CD4-positive, alpha-beta T cell treated with Interleukin-4 for 4 hours (primary cell): ENCODE results near the gene FGGY.
"Not testable (repeated sequence)": the region's sequence is repeated elsewhere in the genome, so short reads cannot be mapped to it uniquely, and the experiment has no call there.

Source experiments
- DNase-seq: peaks from one replicate; pipeline ENCODE4 v3.0.0-alpha.2; 2020

FGGY gene

GRCh38 chr1:59317343-59317742, 20.4 kb downstream of the FGGY start:
- no peak for DNase-seq

- no peak for DNase-seq
These were observed 20.9 kb downstream of the FGGY start for GRCh38 chr1:59317780-59318179.

DNA sequence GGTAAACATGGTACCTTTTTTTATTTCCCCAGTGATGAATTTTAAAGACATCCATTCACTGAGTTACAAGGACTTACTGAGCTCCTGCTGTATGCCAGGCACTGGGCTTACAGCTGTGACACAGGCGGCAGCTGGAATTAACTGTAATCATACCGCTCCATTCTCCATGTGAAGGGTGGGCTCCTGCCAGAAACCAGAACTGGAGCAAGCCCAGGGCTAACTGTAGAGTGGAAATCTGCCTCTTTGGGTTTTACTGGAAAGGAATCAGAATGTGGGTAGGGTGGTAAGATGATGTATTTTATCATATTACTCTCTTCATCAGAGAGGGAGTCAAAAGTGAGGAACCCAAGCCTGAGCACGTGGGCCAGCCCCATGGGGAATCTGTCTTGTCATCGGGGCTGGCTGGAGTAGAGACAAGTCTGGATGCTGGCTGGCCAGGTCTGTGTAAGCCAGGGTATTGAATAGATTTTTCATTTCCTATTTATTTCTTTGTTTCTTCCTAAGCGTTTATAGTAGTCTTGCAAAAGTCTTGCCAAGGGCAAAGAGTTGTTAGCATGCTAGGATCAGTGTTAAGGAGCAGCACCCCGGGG, 21.5 kb downstream of the FGGY start:
- no peak for DNase-seq

DNA sequence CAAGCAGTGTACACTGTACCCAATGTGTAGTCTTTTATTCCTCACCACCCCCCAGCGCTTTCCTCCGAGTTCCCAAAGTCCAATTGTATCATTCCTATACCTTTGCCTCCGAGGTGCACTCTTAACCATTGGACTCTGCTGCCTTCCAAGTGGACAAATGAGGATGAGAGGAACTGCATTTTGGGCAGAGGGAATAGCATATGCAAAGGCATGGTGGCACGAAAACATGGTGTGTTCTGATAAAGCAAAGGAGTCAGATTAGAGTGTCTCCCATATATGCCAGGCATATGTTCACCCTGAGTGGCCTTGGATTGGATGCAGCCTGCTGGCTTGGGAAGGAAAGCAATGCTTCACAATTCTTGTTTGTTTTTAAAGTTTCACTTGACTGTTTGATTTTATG, 25.5 kb downstream of the FGGY start:
- DNase-seq, result no peak

DNA sequence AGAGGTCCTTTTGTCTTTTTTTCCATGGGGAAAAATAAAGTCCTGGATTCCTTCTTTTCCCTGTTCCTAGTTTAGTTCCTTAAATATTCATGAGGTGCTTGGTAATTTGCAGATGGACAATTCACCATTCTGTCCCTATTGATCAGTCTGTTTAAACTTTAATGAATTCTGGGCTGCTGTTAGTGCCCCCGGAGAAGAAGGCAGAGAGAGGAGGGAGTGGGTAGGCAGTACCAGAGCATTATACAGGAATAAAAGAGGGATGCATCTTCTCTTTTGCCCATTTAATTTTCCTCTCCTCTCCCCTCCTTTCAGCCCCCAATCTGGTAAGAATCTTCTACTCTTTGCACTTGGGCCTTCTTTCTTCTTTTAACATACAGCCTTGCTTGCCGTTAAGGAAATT, 25.9 kb downstream of the FGGY start:
- no peak for DNase-seq

- no peak for DNase-seq
These were observed 27.0 kb downstream of the FGGY start for GRCh38 chr1:59323879-59324278.

- DNase-seq, result no peak
These were observed 31.5 kb downstream of the FGGY start for GRCh38 chr1:59328353-59328752.

- DNase-seq, result no peak
These were observed 32.6 kb downstream of the FGGY start for GRCh38 chr1:59329412-59330053.

DNA sequence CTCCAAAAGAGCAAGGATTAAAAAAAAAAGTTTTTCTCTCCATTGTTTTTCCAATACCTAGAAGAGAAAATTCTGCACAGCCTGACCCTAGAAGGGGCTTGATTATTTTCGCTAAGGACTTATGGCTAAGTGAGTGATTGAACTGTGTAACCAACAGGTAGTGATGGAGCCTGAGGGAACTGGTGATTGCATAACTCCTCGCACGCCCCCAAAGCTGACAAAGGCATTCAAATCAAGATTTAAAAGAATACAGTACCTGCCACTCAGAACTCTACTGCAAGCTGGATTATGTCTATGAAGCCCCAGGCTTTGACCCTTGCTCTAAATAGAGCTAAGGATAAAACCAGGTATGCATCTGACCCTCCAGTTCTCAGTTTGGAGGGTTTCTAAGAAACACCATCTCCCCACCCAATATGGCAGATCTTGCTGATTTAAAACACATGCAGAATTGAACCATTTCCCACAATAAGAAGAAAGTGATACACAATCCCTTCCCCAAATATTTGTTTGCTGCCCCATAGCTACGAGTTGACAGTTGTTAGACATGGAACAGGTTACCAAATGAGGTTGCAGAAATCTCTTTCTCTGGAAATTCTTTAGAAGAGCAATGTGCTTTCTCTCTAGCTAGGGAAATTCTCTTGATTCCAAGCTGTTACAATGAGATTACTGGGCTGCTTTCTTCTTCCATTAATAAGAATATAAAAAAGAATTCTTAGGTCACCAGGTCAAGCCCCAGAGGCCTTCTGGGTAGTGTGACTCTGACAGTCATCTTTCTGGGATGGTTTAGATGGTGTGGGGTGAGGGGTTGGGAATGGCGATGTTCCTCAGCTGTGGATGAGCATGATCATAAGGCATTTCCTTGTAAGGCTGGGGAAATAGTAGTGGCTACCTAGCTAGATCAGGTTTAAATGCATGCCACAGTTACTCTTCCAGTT, 35.1 kb downstream of the FGGY start:
- DNase-seq, result no peak

DNA sequence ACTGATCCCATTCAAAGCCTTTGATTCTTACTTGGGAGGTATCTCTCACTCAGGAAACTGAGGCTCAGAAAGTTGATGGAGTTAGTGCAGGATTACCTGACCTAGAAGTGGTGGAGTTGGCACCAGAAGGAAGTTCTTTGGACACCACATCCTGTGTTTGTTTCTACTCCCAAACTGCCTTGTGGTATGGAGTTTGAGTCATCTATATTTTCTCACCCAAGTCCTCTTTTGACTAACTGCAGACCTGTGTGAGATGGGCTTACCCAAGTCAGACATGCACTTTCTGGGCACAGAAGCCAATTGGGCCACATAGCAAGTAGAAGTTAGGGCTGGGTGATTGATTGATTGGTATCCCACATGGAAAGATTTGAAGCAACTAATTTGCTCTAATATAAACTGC, 36.1 kb downstream of the FGGY start:
- DNase-seq, result no peak

GRCh38 chr1:59333626-59334277, 36.9 kb downstream of the FGGY start:
- DNase-seq, result peak; percentile 9

DNA sequence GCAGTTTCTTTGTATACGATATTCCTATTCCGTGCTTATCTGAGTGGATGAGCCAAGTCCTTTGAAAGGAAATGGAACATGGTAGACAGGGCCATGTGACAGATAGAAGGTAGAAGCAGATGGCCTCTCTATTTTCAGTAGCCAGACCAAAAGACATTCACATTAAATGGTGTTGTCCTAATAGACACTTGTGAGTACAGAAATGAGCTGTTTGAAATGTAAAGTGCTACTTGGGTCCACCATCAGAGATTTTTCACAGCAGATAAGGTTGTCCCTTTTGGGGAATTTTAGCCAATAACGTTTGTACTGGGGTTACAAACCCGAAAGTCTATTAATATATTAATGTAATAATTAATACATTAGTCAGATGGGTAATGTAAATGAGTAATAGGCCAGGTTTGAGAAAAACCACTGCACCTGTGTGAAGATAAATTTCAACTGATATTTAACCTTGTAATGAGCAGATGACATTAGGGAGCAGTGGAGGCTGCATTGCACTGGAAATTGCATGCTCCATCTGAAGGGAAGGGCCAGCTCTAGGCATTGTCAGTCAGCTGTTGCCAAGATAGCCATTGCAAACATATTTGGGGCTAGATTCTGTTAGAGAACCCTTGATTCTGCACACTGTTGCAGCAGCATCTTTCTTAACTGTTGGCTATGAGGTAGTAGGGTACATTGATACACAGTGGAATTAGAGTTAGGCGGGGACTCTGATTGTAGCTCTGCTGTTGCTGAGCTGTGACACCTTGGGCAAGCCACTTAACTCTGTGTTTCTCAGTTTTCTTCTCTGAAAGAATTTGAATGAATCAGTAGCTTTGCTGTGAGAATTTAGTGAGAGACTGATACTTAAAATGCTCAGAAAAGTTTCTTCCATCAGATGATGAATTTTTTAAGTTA, 43.8 kb downstream of the FGGY start:
- no peak for DNase-seq

DNA sequence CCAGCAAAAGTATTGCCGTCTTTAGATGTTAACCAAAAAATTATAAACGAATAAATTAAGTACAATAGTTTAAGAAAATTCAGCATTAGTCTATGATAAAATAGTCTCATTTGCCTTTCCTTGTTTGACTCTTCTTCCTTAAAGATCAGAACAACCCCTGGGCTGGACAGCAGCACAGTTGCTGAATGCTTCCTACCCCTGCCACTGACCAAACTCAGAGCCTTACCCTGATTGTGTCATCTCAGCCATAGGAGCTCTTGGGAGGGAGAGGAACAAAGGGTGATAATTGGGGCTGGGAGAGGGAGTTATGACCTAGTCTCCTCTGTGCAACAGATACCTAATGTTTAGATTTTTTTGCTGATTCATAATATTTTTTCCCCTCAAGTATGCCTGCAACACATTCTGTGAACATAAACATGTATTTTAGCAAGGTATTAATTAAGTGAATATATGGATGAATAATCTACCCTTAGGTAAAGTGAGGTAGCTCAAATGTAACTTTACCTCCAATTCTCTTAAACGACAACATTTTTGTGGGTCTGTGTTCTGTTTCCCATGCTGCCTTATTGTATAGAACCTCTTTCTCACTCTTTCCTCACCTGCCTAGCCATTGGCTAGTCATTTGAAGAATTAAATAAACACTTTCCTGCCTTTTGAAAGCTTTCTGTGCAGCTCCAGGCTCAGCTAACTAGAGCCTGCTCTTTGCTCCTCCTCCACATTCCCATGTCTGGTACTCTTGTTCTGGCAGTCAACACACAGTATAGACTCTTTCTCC, 46.1 kb downstream of the FGGY start:
- no peak for DNase-seq

- DNase-seq, result no peak
These were observed 46.6 kb downstream of the FGGY start for GRCh38 chr1:59343576-59343840.

DNA sequence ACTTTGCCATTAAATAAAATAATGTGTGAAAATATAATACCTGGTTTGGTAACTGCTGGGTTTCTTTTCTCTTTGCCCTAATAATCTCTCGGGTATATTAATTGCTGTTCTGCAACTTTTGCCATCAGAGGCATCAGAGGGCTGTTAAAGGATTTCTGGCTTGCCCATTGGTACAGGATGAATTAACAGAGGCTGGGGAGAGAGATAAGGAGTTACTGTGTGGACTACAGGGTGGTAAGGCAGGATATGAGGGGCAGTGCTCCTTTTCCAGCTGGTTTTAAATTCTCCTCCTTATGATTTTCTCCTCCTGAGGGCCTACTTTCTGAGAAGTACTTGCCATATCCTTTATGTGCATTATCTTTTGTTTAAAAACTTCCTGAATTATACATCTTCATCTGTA, 48.3 kb downstream of the FGGY start:
- DNase-seq, result no peak

DNA sequence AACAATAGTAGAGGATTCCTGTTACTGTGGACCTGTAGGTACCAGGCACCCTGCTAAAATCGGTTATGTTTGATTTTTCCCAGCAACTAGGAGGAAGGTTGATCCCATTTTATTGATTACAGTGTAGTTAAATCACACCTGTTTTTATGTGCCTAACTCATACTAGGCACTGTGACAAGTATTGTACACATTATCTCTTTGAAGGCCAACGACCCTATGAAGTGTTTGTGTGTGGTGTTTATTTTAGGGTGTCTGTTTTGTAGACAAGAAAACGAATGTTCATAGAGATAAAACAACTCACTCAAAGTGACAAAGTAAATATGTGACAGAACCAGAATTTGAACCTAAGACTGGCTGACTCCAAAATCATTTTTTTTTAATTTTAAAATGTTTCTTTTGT, 49.5 kb downstream of the FGGY start:
- DNase-seq, result no peak

DNA sequence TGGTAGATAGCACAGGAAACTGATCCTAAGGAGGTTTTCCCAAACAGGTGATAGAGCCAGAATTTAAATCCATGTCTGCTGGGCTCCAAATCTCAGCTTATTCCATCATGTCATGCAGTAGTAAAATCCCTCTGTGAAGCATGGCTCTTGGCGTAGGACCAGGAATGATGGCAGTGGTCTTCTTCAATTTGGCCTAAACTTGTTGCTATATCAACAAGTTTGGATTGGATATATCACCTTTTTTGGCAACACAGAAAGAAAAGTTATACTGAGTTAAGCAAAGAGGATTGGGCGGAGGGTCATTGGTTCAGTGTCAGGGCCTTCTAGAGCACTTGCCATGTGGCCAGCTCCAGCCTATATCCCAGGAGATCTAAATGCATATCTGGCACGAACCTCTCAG, 52.2 kb downstream of the FGGY start:
- DNase-seq, result no peak

- no peak for DNase-seq
These were observed 53.6 kb downstream of the FGGY start for GRCh38 chr1:59350521-59350920.

- DNase-seq, result no peak
These were observed 55.2 kb downstream of the FGGY start for GRCh38 chr1:59352065-59352464.

GRCh38 chr1:59353453-59353852, 56.6 kb downstream of the FGGY start:
- DNase-seq, result no peak

- DNase-seq, result not testable (repeated sequence)
These were observed 57.3 kb downstream of the FGGY start for GRCh38 chr1:59354239-59354638.
